Suprapubic skin (tissue), 4 donors: ENCODE data around the gene PTPRCAP.

ENCODE experiments used
- CTCF ChIP-seq, 2 donors: fragments of 200-600 bp in 1 of 2; fragments of 450-650 bp in 1 of 2; sonication (generic) in 1 of 2; IDR thresholded peaks; one replicate each; pipeline ENCODE4 v1.5.1; 2016 to 2019; ENCODE audit warnings: antibody characterized with exemption in 2 of 2, mild to moderate bottlenecking in 1 of 2, moderate library complexity in 1 of 2
- POLR2A ChIP-seq, 2 donors: fragments of 450-650 bp; IDR thresholded peaks; one replicate each; pipeline ENCODE4 v1.6.1; 2017; ENCODE audit warnings: antibody characterized with exemption in 2 of 2, mild to moderate bottlenecking in 2 of 2, moderate library complexity in 2 of 2
- POLR2AphosphoS5 ChIP-seq, 3 donors: sonication (generic); formaldehyde crosslinking; IDR thresholded peaks; one replicate each; pipeline ENCODE4 v1.6.1; 2017; ENCODE audit warnings: antibody characterized with exemption in 3 of 3

DNA sequence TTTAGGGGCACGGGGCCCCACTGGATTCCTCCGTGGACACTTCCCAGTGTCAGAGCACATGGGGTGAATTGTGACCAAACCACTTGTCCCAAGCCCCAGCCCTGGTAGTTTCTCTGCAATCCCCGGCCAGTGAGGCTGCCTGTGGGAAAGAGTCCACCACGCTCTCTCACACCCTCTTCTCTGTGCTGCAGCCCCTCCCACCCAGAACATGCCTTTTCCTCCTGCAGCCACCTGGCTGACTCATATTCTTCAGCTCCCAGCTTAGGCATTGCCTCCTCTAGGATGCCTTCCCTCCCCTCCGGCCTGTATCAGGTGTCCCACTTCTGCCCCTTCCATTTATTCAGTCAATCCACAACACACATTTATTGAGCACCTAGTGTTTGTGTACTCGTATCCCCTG is 14.6 kb downstream of the PTPRCAP start:
- TF ChIP-seq CTCF (IDR thresholded peaks at IDR 0.05) (no peak), POLR2AphosphoS5 (IDR thresholded peaks at IDR 0.05) (no peak), POLR2A (IDR thresholded peaks at IDR 0.05) (no peak)
